GM12874 (cell line): Measurements from ENCODE around the gene PTGR3.

Source experiments
- CTCF ChIP-seq: IDR thresholded peaks from 2 replicates; pipeline ENCODE4 v1.5.1; 2011; ENCODE audit warnings: low read depth, mild to moderate bottlenecking, control low read depth, low read length, moderate library complexity; ENCODE audit not compliant: insufficient read depth

PTGR3 gene

GRCh38 chr18:75251466-75251865 lies 42.5 kb upstream of the PTGR3 start:
- TF ChIP-seq CTCF = no peak

- TF ChIP-seq CTCF = no peak
These were observed 41.5 kb upstream of the PTGR3 start for GRCh38 chr18:75250471-75250821.

- no peak for TF ChIP-seq CTCF
These were observed 40.9 kb upstream of the PTGR3 start for GRCh38 chr18:75249672-75250470.

- no peak for TF ChIP-seq CTCF
These were observed 40.2 kb upstream of the PTGR3 start for GRCh38 chr18:75249175-75249518.

- no peak for TF ChIP-seq CTCF
These were observed 39.7 kb upstream of the PTGR3 start for GRCh38 chr18:75248426-75249174.

GRCh38 chr18:75247611-75248421 lies 38.9 kb upstream of the PTGR3 start:
- TF ChIP-seq CTCF = no peak
